Measurements from ENCODE around the gene RAB23.

DNA sequence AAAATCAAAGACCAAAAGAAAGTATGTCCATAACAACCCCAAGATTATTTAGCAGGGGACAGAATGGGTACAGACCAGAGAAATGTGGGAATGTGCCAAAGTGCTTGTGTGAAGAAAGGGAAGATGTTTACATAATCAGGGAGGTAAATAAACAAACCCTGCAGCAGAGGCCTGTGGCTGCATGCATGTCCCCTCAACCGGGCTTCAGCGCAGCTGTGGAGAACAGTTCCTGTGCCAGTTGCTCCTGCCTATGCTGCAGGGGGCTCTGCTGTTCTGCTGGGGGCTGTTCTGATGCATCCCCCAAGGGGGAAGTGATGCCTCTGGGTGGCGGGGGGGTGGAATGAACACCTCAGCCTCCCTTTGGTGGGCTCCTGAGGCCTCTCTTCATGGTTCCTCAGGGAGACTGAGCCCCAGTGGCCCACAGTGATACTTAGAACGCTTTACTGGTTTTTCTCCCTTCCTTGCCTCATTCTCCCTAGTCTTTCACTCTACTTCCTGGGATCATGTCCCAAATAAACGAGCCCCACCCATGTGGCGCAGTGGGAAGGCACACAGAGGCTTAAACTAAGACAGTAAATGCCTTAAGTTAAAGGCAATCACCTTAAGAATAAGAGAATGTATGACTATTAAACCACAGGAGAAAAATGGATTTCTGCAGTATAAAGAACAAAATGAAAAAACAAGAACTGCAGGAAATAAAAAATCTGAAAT, 23.0 kb downstream of the RAB23 start:
- no peak for TF ChIP-seq CTCF (conservative IDR thresholded peaks at IDR 0.05; ENCODE audit: low read length)
- TF ChIP-seq EZH2phosphoT487 (IDR thresholded peaks at IDR 0.05; ENCODE audit: borderline replicate concordance), result no peak

Measured in Loucy (cell line).